ENCODE measurements around the gene SKI.

- TF ChIP-seq POLR2A (IDR thresholded peaks at IDR 0.05) (no peak), CTCF (IDR thresholded peaks at IDR 0.05) (no peak), POLR2AphosphoS5 (IDR thresholded peaks at IDR 0.05) (no peak)
Observed at GRCh38 chr1:2289607-2290006, 61.5 kb downstream of the SKI start.

All from breast epithelium (tissue), 3 donors.